NCI-H1048 (cell line): ENCODE results near the gene HADH.
"Not testable (repeated sequence)": the region's sequence is repeated elsewhere in the genome, so short reads cannot be mapped to it uniquely, and the experiment has no call there.

Experiments
- DNase-seq: peaks from one replicate; lab custom pipeline; 2025; lab: John Stamatoyannopoulos, UW

HADH gene

DNA sequence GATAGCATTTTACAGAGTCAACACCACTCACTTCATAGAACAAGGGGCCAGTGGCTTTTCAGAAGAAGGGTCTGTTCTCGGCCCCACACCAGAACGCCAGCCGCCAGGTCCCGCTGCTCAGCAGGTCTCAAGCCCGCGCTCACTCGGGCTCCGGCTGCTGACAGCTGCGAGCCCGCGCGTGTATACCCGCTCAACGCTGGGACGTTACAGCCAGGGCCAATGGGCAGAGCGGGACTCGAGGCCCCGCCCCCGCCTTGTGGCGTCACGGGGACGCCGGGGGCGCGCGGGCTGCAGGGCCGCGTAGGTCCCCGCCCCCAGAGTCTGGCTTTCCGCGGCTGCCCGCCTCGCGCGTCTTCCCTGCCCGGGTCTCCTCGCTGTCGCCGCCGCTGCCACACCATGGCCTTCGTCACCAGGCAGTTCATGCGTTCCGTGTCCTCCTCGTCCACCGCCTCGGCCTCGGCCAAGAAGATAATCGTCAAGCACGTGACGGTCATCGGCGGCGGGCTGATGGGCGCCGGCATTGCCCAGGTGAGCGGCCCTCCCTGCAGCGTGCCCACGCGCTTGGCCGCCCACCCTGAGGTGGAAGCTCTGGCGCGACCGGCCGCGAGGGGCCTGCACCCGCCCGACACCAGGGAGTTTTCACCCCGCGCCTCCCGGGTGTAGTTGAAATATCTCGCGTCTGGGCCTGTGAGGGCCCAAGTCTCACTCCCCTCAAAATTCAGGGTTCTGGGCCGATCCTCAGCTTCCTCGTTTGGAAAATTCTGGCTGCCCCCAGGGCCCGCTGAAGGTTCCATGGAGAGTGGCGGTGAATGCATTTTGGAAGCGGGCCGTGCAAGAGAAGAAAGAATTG, at the start of gene HADH:
Gene HADH (plus strand): TSS at position 353 of the 850 bp plus-strand sequence. CDS start 44 bp downstream, at position 397.
- DNase-seq, result peak; percentile 93

DNA sequence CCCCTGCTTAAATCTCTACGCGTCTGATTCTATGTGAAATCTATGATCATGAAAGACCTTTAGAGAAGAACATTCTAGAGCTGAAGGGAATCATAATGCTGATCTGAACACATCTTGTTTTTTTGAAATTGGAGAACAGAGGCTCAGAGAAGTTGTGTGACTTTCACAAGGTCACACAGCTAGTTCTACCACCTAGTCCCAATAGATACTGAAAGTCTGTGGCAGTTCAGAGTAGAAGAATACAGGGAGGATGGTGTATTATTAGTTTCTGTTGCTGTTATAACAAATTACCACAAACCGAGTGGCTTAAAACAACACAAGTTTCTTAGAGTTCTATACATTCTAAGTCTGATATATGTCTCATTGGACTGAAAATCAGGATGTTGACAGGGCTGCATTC, 43.9 kb upstream of the HADH start:
- DNase-seq, result no peak

GRCh38 chr4:107950746-107951540, 38.7 kb upstream of the HADH start:
- no peak for DNase-seq

DNA sequence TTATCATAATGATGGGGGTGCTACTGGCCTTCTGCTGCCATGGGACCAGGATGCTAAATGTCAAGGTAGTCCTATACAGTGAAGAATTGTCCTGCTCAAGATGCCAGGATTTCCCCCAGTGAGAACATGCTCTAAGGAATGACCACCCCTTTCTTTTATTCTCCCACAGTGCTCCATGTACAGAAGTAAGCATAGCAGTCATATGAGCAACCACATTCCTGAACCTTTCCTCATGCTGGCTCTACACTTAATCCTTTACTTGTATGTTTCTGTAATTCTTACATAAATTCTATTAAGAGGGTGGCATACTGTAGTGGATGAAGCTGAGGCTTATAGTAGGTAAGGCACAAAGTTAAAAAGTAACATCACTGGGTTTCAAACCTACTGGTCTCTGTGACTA, 38.1 kb upstream of the HADH start:
- no peak for DNase-seq

DNA sequence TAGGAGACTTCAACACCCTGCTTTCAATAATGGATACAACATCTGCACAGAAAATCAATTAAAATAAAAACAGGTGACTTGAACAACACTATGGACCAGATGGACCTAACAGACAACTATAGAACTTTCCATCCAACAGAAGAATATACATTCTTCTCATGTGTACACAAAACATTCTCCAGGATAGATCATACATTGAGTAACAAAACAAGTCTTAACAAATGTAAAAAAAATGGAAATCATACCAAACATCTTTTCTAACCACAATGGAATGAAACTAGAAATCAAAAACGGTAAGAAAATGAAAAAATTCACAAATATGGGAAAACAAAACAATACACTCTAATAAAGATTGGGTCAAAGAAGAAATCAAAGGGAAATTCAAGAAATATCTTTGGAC, 33.7 kb upstream of the HADH start:
- DNase-seq, result no peak

GRCh38 chr4:107966903-107967302, 22.8 kb upstream of the HADH start:
- no peak for DNase-seq

DNA sequence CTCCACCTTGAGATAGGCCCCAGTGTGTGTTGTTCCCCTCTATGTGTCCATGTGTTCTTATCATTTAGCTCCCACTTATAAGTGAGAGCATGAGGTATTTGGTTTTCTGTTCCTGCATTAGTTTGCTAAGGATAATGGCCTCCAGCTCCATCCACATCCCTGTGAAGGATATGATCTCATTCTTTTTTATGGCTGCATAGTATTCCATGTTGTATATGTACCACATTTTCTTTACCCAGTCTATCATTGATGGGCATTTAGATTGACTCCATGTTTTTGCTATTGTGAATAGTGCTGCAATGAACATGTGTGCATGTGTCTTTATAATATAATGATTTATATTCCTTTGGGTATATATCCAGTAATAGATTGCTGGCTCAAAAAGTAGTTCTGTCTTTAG, 22.2 kb upstream of the HADH start:
- DNase-seq, result not testable (repeated sequence)

GRCh38 chr4:107967921-107968320, 21.8 kb upstream of the HADH start:
- DNase-seq, result not testable (repeated sequence)

- DNase-seq, result no peak
Measured at GRCh38 chr4:107970063-107970798, 19.5 kb upstream of the HADH start.

DNA sequence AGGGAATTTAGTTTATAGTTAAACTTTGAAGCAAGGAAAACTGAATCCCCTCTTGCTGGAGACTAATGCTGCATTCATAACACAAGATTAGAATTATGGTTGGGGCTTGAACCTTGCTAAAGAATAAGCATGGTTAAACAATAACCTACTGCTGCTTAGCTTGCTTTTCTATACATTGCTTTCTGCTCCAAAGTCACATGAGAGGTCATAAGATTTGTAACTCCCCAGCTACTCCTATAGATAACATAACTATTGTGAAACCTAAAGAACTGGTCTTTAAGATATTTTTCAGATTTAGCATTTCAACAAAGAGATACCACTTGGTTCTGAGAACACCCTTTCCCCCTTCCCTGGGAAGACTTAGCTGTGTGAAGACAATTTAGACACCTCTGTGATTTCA, 17.1 kb upstream of the HADH start:
- DNase-seq, result no peak

- DNase-seq, result no peak
Measured at GRCh38 chr4:107974523-107974922, 15.2 kb upstream of the HADH start.

DNA sequence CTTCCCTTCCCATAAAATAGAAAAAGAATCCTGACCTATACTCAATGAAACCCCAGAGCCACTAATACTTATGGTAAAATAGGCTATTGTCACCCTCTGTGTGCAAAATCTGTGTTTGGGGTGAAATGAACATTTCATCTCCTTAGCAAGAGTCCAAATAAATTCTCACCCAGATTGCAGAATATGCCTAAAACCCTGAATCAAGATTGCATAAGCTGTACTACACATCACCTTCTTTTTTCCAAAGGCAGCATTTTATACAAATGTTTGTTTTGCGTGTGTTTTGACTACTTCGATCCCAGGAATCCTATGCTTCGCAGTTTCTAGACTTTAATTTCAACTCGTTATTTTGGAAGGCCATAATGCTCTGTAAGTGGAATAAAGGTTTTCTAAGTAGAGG, 12.2 kb upstream of the HADH start:
- DNase-seq, result no peak

GRCh38 chr4:107977966-107978705, 11.6 kb upstream of the HADH start:
- no peak for DNase-seq

- DNase-seq, result no peak
Measured at GRCh38 chr4:107978716-107979451, 10.8 kb upstream of the HADH start.

DNA sequence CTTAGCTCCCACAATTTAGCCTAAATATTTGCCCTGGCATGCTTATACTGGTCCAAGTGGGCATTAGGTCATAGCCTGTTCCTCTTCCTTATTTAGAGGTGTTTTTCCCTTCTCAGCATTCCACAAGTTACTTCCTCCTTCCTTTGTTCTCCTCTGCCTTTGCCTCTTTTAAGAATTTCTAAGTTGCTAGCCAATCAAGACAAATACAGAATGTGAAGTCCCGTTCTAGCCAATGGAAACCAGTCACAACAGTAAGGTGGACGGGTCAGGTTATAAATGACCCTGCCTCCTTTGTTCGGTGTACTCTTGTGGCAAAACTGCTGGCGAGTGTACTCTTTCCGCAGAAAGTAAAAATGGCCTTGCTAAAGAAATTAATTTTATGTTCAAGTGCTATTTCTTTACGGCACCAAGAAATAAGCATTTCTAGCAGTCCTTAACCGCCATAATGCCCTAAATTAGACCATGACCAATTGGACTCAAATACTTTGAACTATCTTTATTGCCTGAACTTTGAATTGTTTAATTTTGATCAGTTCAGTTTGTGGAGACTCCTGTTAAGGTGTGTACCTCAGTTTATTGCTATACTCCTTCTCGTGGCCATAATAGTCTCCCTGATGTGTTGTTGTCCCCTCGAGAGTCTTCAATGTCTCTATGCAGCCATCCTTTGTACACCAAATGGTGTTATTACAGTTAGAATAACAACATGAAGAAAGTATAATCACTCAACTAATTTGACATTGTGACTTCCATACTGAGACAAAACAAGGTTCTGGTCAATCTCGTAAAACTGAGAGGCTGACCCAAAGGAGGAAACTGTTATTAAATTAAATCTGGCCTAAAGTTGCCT, 1.6 kb upstream of the HADH start:
- DNase-seq, result no peak

DNA sequence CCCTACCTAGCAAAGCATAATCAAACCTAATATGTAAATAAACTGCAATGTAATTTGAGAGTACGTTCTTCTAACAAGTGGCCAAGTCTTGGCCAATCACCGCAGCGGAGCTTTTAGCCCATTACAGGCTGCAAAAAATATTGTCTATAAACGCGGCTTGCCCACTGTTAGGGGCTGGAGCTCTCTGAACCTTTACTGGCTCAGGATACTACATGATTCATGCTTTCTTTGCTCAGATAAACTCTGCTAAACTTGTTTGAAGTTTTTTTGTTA, 990 bp upstream of the HADH start:
- no peak for DNase-seq

- no peak for DNase-seq
Measured at GRCh38 chr4:107989162-107989536, 540 bp upstream of the HADH start.

GRCh38 chr4:107991945-107992630, 2.4 kb downstream of the HADH start:
- DNase-seq, result no peak

DNA sequence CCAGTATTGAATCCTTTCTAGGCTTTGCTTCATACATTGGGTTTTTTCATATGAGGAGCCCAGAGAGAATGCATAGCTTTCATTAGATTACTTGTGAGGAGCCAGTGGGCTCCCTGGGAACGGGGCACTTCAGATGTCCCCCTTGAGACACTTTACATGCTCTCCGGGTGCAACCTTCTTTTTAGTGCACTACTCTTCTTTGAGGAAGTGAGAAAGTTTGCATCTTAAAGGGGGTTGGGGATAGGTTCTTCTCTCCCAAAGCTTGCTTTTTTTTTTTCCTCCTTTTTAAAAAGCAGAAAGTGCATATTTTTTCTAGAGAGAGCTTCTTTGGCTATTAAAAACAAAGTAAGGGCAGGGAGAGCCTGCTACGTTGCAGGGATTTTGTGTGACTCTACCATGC, 4.3 kb downstream of the HADH start:
- DNase-seq, result no peak

DNA sequence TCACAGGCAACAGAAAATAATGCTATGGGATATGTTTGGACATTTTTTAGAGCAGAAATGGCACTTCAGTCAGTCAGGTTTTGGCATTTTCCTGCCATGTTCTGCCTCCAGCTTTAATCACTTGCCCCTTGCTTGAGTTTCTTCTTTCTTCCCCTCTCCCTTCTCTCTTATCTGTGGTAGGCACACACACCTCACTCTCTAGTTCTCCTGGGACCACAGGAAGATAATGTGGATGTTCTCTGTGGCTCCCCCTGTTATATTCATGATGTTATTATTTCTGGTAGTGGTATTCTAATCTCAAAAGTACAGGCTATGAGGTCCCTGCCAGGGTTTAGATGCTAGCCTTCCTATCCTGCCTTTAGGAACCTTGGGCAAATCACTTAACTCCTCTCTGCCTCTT, 5.2 kb downstream of the HADH start:
- no peak for DNase-seq
